ENCODE results near the gene DBX1.

DBX1 gene

GRCh38 chr11:20109731-20110445, 50.4 kb downstream of the DBX1 start:
- CTCF ChIA-PET = interaction anchor here (0.6 to 0.7 kb wide), 2 partner anchors 74 to 102 kb away, joined by 3 to 4 read pairs; no protein-coding TSS in a partner anchor
- TF ChIP-seq HDGF (IDR thresholded peaks at IDR 0.05; ENCODE audit: borderline replicate concordance) (no peak), ZNF384 (IDR thresholded peaks at IDR 0.05) (no peak), ARNT (IDR thresholded peaks at IDR 0.05) (no peak), TARDBP (IDR thresholded peaks at IDR 0.05) (no peak), BHLHE40 (IDR thresholded peaks at IDR 0.05; ENCODE audit: borderline replicate concordance) (no peak), SUZ12 (IDR thresholded peaks at IDR 0.05) (no peak), NFRKB (IDR thresholded peaks at IDR 0.05) (no peak), FOXM1 (IDR thresholded peaks at IDR 0.05; ENCODE audit: borderline replicate concordance) (no peak), ELF4 (IDR thresholded peaks at IDR 0.05) (no peak), FOXK2 (IDR thresholded peaks at IDR 0.05) (no peak)
- POLR2A ChIA-PET = no interaction called here
- DNase-seq (ENCODE audit: extremely low spot score) = no peak

Data from HEK293T (cell line).